Measurements from ENCODE around the gene NRGN.

Gene NRGN

GRCh38 chr11:124793466-124794278 is 53.9 kb downstream of the NRGN start:
- DNase-seq, result no peak

GRCh38 chr11:124796312-124796711 is 56.6 kb downstream of the NRGN start:
- no peak for DNase-seq

Data from stimulated activated CD4-positive, alpha-beta T cell treated with anti-CD3 and anti-CD28 coated beads, Interleukin-12 subunit alpha, Interleukin-12 subunit beta, amount 100 ng/mL, for 4 hours (primary cell).